Measurements from ENCODE around the gene MCC. TPM values are rescaled to one million over a fixed set of nuclear protein-coding genes. Genes with fewer than 3 reads are reported as not detected.

MCC gene
- total RNA-seq, 4 donors from 2014 or later, result 1.2 to 133 (median 8.5) TPM

GRCh38 chr5:113333411-113333810, 154.8 kb downstream of the MCC start:
- Histone ChIP-seq H3K27ac (no peak overlapping the region), H3K9me3 (no peaks in the 10 kb centered on the region), H3K4me1 (no peaks in the 10 kb centered on the region), H3K27me3 (no peaks in the 10 kb centered on the region), H3K4me3 (no peak overlapping the region), H3K36me3 (no peaks in the 10 kb centered on the region)
- TF ChIP-seq POLR2A (IDR thresholded peaks at IDR 0.05) (no peak), CTCF (IDR thresholded peaks at IDR 0.05) (no peak)
- no peak for DNase-seq

- Histone ChIP-seq H3K4me3 (no peak overlapping the region), H3K9me3 (no peaks in the 10 kb centered on the region), H3K36me3 (no peaks in the 10 kb centered on the region), H3K27me3 (no peaks in the 10 kb centered on the region), H3K27ac (no peak overlapping the region), H3K4me1 (no peaks in the 10 kb centered on the region)
- TF ChIP-seq POLR2A (IDR thresholded peaks at IDR 0.05), result no peak
- TF ChIP-seq CTCF (IDR thresholded peaks at IDR 0.05), result no peak
- DNase-seq, result no peak
Observed at GRCh38 chr5:113331209-113331551, 157.1 kb downstream of the MCC start.

- Histone ChIP-seq H3K4me3 (no peak overlapping the region), H3K36me3 (no peaks in the 10 kb centered on the region), H3K9me3 (no peaks in the 10 kb centered on the region), H3K27ac (no peak overlapping the region), H3K27me3 (no peaks in the 10 kb centered on the region), H3K4me1 (no peaks in the 10 kb centered on the region)
- TF ChIP-seq CTCF (IDR thresholded peaks at IDR 0.05), result peak in 4 of 6 experiments; percentile 24 to 48 (median 42)
- no peak for TF ChIP-seq POLR2A (IDR thresholded peaks at IDR 0.05)
- no peak for DNase-seq
Observed at GRCh38 chr5:113330533-113331208, 157.6 kb downstream of the MCC start.

GRCh38 chr5:113329981-113330380, 158.3 kb downstream of the MCC start:
- Histone ChIP-seq H3K27ac (no peak overlapping the region), H3K27me3 (no peaks in the 10 kb centered on the region), H3K36me3 (no peaks in the 10 kb centered on the region), H3K9me3 (no peaks in the 10 kb centered on the region), H3K4me1 (no peaks in the 10 kb centered on the region), H3K4me3 (no peak overlapping the region)
- no peak for DNase-seq
- TF ChIP-seq CTCF (IDR thresholded peaks at IDR 0.05) (no peak), POLR2A (IDR thresholded peaks at IDR 0.05) (no peak)

- Histone ChIP-seq H3K4me1 (no peaks in the 10 kb centered on the region), H3K27me3 (no peaks in the 10 kb centered on the region), H3K27ac (no peak overlapping the region), H3K36me3 (no peaks in the 10 kb centered on the region), H3K4me3 (no peak overlapping the region), H3K9me3 (no peaks in the 10 kb centered on the region)
- no peak for TF ChIP-seq POLR2A (IDR thresholded peaks at IDR 0.05)
- no peak for TF ChIP-seq CTCF (IDR thresholded peaks at IDR 0.05)
- no peak for DNase-seq
Observed at GRCh38 chr5:113325054-113325453, 163.2 kb downstream of the MCC start.

- no peak for DNase-seq
Observed at GRCh38 chr5:113321276-113321675, 167.0 kb downstream of the MCC start.

More at GRCh38 chr5:113321276-113321675, 167.0 kb downstream of the MCC start:
- no peaks in the 10 kb centered on the region for H3K27me3 ChIP-seq
- TF ChIP-seq POLR2A (IDR thresholded peaks at IDR 0.05) (no peak), CTCF (IDR thresholded peaks at IDR 0.05) (no peak)
- H3K36me3 ChIP-seq, result no peaks in the 10 kb centered on the region
- H3K4me3 ChIP-seq, result no peak overlapping the region
- no peaks in the 10 kb centered on the region for H3K9me3 ChIP-seq
- H3K4me1 ChIP-seq, result no peaks in the 10 kb centered on the region
- no peak overlapping the region for H3K27ac ChIP-seq
